Fibroblast of pulmonary artery (primary cell): ENCODE results near the gene PLCB2.

Experiments used
- DNase-seq: peaks from one replicate; pipeline ENCODE4 v3.0.0-alpha.2; 2010; ENCODE audit warnings: low read depth
- H3K4me3 ChIP-seq: replicated peaks from 2 replicates; pipeline ENCODE4 v1.5.1; 2011; ENCODE audit warnings: low read depth, mild to moderate bottlenecking, control low read depth, low read length, moderate library complexity
- CTCF ChIP-seq: IDR thresholded peaks from 2 replicates; pipeline ENCODE4 v1.5.1; 2011; ENCODE audit warnings: mild to moderate bottlenecking, control low read depth, low read length, inconsistent platforms; ENCODE audit errors: missing control alignments

PLCB2 gene

GRCh38 chr15:40275523-40275922 is 32.2 kb downstream of the PLCB2 start:
- H3K4me3 ChIP-seq, result no peak overlapping the region
- TF ChIP-seq CTCF, result no peak
- DNase-seq, result no peak

- peak; percentile 88 for DNase-seq
- no peak overlapping the region for H3K4me3 ChIP-seq
- no peak for TF ChIP-seq CTCF
Observed at GRCh38 chr15:40274350-40275274, 33.1 kb downstream of the PLCB2 start.

- no peak overlapping the region for H3K4me3 ChIP-seq
- no peak for TF ChIP-seq CTCF
- DNase-seq, result no peak
Observed at GRCh38 chr15:40273428-40273827, 34.3 kb downstream of the PLCB2 start.

GRCh38 chr15:40272485-40273056 is 35.2 kb downstream of the PLCB2 start:
- H3K4me3 ChIP-seq, result no peak overlapping the region
- no peak for TF ChIP-seq CTCF
- DNase-seq, result no peak

GRCh38 chr15:40271685-40272484 is 35.9 kb downstream of the PLCB2 start:
- no peak for TF ChIP-seq CTCF
- DNase-seq, result no peak
- no peak overlapping the region for H3K4me3 ChIP-seq

- TF ChIP-seq CTCF, result no peak
- no peak overlapping the region for H3K4me3 ChIP-seq
- DNase-seq, result no peak
Observed at GRCh38 chr15:40270246-40270995, 37.3 kb downstream of the PLCB2 start.
